IPS-18c (cell line): ENCODE data around the gene RP9.
A peak's percentile ranks its signal among the peaks of the same experiment; 100 is the strongest.
"Not testable (repeated sequence)": the region's sequence is repeated elsewhere in the genome, so short reads cannot be mapped to it uniquely, and the experiment has no call there.

Source experiments
- H3K4me3 ChIP-seq: 2 replicates; pipeline ENCODE4 v1.7.0; 2013; ENCODE audit warnings: low read depth, mild to moderate bottlenecking, low read length, moderate library complexity; ENCODE audit not compliant: insufficient read depth
- H3K9me3 ChIP-seq: one replicate; pipeline ENCODE4 v1.6.1; 2013; ENCODE audit warnings: mild to moderate bottlenecking, low read length, moderate library complexity; ENCODE audit not compliant: control insufficient read depth, insufficient read depth

Gene RP9

DNA sequence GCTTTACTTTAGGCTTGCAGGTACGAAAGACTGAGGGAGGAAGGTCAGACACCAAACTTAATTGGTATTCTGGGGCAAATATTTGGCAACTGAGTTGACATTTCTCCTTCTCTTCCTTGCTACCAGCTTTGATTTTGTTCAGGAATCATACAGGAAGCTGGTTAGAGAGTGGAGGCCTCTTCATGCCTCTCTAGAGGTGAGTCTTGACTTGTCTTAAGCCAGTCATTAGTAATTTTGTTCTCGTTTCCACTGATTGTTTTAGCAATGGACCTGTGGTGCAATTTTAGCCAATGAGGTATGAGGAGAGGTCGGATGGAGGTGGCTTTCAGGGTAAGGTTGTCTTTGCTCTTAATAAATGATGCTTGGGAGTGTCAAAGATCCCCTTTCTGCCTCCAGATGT lies 2.4 kb upstream of the RP9 start:
- H3K4me3 ChIP-seq, result no peak overlapping the region
- no peaks in the 10 kb centered on the region for H3K9me3 ChIP-seq

DNA sequence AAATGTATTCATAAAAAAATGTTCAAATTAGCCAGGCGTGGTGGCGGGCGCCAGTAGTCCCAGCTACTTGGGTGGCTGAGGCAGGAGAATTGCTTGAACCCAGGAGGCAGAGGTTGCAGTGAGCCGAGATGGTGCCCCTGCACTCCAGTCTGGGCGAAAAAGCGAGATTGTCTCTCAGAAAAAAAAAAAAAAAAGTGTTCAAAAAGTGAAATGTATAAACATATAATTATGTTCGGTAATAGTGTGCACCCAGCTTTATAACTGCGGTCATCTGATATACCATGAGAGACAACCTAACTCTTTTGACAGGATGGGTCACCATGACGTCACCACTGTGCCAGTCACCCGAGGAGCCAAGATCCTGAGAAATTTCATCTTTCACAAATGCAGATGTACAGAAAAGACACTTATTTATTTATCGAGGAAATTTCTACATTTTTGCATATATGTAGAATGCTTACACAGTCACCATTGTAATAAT lies 594 bp upstream of the RP9 start:
- H3K9me3 ChIP-seq, result no peaks in the 10 kb centered on the region

GRCh38 chr7:33108554-33109004 lies 625 bp downstream of the RP9 start:
- Histone ChIP-seq H3K9me3 (no peaks in the 10 kb centered on the region), H3K4me3 (peak overlapping the region; percentile 92)

More for the DNA sequence above, 594 bp upstream of the RP9 start:
- peak overlapping the region; percentile 44 for H3K4me3 ChIP-seq

GRCh38 chr7:33107136-33108066 lies 1.8 kb downstream of the RP9 start:
- Histone ChIP-seq H3K9me3 (no peaks in the 10 kb centered on the region), H3K4me3 (no peak overlapping the region)

DNA sequence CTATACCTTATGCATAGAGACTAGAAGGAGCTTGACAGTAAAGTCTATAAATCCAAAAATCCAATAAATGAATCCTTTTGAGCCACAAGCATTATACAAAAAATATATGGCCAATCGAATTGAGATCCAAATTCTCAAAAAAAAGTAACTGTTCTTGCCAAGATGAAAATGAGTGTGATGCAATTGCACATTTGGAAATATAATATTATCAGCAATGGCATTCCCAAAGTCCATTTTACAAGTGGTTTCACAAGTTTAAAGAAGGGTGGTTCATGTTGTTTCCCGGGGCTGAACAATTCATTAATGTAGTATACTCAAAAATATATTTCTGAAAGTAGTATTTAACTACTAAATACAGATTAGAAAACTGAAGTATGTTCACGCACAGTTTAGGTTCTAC lies 7.3 kb downstream of the RP9 start:
- H3K9me3 ChIP-seq, result no peaks in the 10 kb centered on the region
- no peak overlapping the region for H3K4me3 ChIP-seq

- H3K4me3 ChIP-seq, result no peak overlapping the region
- no peaks in the 10 kb centered on the region for H3K9me3 ChIP-seq
These were observed 8.4 kb downstream of the RP9 start for GRCh38 chr7:33100770-33101169.

DNA sequence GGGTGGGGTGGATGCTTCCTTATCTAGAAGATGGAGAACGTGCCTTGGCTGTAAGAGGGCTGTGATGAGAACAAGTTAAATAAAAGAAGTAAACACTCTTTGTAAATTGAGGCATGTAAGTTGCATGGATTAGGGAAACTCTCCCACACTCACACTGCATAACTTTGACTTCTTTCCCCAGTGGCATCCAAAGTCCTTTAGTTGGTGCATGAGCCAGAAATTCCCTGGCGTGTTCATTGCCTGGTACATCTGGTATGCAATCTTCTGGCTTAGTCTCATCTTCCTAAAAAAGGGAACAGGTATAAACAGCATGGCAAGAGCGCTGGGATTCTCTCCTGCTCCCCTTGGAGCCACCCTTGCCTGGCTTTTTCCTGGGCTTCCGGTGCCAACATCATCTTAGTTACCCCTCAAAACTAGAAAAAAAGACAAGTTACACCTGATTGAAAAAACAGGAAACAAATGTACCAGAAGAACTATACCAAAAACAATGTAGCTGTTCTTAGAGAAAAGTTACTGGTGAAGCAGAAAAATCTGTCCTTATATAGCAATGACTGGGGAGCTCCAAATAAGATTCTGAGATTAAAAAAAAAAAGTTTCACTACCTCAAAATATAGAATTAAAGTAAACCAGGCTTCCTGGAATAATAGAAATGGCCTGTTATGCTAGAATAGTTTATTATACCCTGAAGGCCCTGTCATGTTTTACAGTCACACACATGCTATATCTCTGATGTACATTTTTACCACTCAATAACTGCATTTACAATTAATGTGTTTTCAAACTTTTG lies 9.9 kb downstream of the RP9 start:
- no peaks in the 10 kb centered on the region for H3K9me3 ChIP-seq
- H3K4me3 ChIP-seq, result no peak overlapping the region

DNA sequence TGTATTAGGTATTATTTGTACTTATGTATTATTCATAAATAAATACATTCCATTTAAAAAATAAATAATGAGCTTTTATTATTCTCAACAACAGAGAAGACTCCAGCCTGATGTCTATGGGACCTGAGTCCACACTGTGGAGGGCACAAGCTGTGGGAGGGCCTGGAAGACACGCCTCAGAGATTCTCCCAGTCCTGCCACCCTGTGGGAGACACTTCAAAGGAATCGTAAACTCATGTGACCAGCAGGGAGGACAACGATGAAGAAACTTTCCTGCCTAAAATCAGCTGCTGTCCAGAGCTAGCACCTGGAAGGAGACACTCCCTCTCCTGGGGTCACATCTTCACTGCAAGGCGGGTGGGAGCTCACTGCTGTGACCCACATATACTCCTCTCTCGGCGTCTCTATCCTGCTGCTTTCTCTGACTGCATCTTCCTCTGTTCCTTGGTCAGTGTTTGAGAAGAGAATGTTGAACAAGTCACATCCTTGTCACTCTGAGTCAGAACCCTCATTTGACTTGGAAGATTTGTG lies 14.4 kb downstream of the RP9 start:
- not testable (repeated sequence) for H3K4me3 ChIP-seq, H3K9me3 ChIP-seq

DNA sequence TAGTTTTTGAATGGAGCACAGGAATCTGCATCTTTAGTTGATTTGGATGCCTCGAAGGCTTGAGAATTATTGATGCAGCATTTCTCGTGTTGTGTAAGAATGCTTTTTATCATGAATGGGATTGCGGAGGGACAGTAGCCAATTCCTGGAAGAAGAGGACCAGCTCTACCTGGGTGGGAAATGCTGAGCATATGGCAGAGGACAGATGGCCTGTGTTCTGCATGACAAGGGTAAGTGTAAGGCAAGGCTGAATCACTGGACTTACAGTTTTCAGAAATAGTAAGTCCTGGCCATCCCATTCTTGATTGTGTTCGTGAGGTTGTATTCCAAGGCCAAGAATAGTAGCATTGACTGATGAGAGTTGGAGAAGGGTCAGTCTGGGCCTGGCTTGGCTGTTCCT lies 15.9 kb downstream of the RP9 start:
- Histone ChIP-seq H3K4me3 (no peak overlapping the region), H3K9me3 (no peaks in the 10 kb centered on the region)

- H3K9me3 ChIP-seq, result no peaks in the 10 kb centered on the region
- no peak overlapping the region for H3K4me3 ChIP-seq
These were observed 17.5 kb downstream of the RP9 start for GRCh38 chr7:33091641-33092191.

GRCh38 chr7:33091111-33091531 lies 18.1 kb downstream of the RP9 start:
- Histone ChIP-seq H3K4me3 (no peak overlapping the region), H3K9me3 (no peaks in the 10 kb centered on the region)

- Histone ChIP-seq H3K4me3 (no peak overlapping the region), H3K9me3 (no peaks in the 10 kb centered on the region)
These were observed 20.1 kb downstream of the RP9 start for GRCh38 chr7:33089142-33089541.

GRCh38 chr7:33087858-33088257 lies 21.3 kb downstream of the RP9 start:
- Histone ChIP-seq H3K4me3 (no peak overlapping the region), H3K9me3 (no peaks in the 10 kb centered on the region)

DNA sequence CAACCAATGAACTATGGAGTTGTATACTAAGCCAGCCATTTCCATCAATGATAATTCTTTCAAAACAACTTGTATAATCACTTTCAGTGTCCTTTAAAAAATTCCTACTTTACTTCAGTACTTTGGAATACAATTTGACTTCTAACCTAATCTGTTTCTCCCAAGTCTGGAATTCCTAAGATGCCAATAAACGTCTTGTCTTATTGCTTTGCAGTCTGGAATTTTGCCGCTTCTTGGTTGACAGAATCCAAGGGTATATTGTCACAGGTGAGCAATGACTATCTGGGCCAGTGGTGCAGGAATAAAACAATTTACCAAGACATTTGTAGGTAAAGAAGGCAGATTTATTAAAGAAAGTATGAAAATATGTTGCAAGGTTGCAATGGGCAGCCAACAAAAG lies 21.8 kb downstream of the RP9 start:
- H3K9me3 ChIP-seq, result no peaks in the 10 kb centered on the region
- no peak overlapping the region for H3K4me3 ChIP-seq

DNA sequence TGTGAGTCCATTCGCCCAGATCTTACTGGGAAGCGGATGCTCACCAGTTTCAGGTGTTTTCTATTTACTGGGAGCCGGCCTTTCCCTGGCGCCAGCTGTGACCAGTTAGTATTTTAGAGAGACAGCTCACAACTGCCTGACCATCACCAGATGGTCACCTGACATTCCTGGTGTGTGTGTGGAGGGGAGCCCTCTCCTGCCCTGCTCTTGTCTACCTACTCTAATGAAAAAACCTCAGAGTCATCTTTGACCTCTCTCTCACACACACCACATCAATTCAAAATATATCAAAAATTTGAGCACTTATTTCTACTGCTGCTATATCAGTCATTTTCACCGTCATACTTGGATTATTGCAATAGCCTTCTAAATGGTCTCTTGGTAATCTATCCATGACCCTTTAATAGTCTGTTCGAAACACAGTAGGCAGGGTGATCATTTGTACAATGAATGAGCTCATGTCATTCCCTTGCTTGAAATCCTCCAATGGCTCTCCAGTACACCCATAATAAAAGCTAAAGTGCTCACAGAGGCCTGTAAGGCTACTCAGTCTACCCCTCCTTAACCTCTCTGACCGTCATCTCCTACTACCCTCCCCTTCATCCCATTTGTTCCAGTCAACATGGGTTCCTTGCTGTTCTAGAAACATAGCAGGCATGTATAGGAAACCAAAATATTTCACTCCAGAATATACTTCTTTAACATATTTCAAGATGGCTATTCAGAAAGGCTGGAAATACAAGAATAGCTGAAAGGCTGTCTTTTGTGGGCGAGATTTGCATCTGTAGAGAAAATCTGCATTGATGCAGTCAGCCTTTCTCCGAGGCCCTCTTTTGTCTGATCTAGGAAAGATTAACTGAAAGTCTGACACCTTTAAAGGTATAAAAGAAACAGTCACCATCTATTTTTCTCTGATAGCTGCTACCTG lies 29.2 kb downstream of the RP9 start:
- H3K9me3 ChIP-seq, result no peaks in the 10 kb centered on the region
- H3K4me3 ChIP-seq, result no peak overlapping the region

DNA sequence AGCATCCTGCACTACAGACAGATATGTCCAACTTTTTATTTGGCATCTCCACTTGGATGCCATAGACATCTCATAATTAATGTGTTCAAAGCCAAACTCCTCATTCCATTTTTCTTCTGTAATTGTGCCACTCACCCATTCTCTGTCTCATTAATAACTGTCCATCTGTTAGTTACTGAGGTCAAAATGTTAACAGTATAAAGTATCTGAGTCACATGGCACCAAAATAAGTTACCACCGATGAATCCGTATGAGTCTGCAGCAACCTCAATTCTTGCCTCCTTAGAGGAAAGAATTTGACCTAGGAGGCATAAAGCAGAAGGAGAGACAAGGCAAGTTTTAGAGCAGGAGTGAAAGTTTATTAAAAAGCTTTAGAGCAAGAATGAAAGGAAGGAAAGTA lies 30.1 kb downstream of the RP9 start:
- Histone ChIP-seq H3K4me3 (no peak overlapping the region), H3K9me3 (no peaks in the 10 kb centered on the region)
